ENCODE data around the gene PLEKHM2. TPM values are rescaled to one million over a fixed set of nuclear protein-coding genes. Genes with fewer than 3 reads are reported as not detected.

Gene PLEKHM2
- total and polyA plus RNA-seq, 2 of the 8 experiments (the other 6 are each of a cell fraction or from before 2014, with no cell fraction given), result 38.3 to 47.6 TPM

- Histone ChIP-seq H3K36me3 (ENCODE audit: control insufficient read depth in 2 of 4, insufficient read depth in 4 of 4, low read length in 3 of 4) (no peaks in the 10 kb centered on the region), H3K9me3 (ENCODE audit: insufficient read depth in 2 of 2, low read depth in 1 of 2, low read length in 1 of 2) (no peaks in the 10 kb centered on the region), H3K27me3 (replicated peaks in 1 of 4; ENCODE audit: control insufficient read depth in 3 of 4, extremely low read depth in 1 of 4, insufficient read depth in 3 of 4, low read length in 3 of 4) (no peaks in the 10 kb centered on the region), H3K4ac (replicated peaks; ENCODE audit: insufficient read length, low read depth, low read length) (no peak overlapping the region), H4K91ac (replicated peaks; ENCODE audit: insufficient read length, low read length) (no peak overlapping the region), H3K9ac (replicated peaks in 1 of 4; ENCODE audit: extremely low read depth in 1 of 4, low read depth in 3 of 4, low read length in 3 of 4) (no peak overlapping the region), H3K18ac (ENCODE audit: extremely low read depth, low read length) (no peak overlapping the region), H3K23ac (ENCODE audit: insufficient read length) (no peak overlapping the region), H3K23me2 (ENCODE audit: low read depth, low read length) (no peaks in the 10 kb centered on the region), H3K4me2 (ENCODE audit: insufficient read depth in 1 of 2, low read depth in 2 of 2, low read length in 2 of 2) (no peak overlapping the region), H3K27ac (ENCODE audit: low read depth, low read length) (no peak overlapping the region), H3K4me3 (ENCODE audit: extremely low read depth in 1 of 4, insufficient read depth in 2 of 4, low read depth in 3 of 4, low read length in 4 of 4) (no peak overlapping the region), H2AFZ (ENCODE audit: low read length) (no peak overlapping the region), H3K79me1 (ENCODE audit: low read depth, low read length) (no peaks in the 10 kb centered on the region; the same call in 1 of the 2 replicates), H2BK5ac (ENCODE audit: low read depth, low read length) (no peak overlapping the region), H4K5ac (ENCODE audit: insufficient read length, low read depth, low read length) (no peak overlapping the region), H3K79me2 (ENCODE audit: control insufficient read depth in 1 of 2, insufficient read depth in 2 of 2, low read length in 2 of 2) (peaks cover 3 to 31% of the 10 kb centered on the region in 2 experiments; a peak in 2 of 4 replicates), H2BK15ac (ENCODE audit: low read length) (no peak overlapping the region), H3K4me1 (replicated peaks in 1 of 4; ENCODE audit: control insufficient read depth in 3 of 4, insufficient read depth in 4 of 4, low read length in 3 of 4) (no peaks in the 10 kb centered on the region), H4K20me1 (replicated peaks in 1 of 2; ENCODE audit: control insufficient read depth in 1 of 2, insufficient read depth in 2 of 2, low read length in 2 of 2) (peaks cover 0 to 4% of the 10 kb centered on the region in 2 experiments), H3K14ac (ENCODE audit: insufficient read length) (no peak overlapping the region), H2BK12ac (ENCODE audit: low read depth, low read length) (no peak overlapping the region), H2BK120ac (replicated peaks; ENCODE audit: low read depth, low read length) (no peak overlapping the region), H2AK5ac (ENCODE audit: low read depth, low read length) (no peak overlapping the region), H2BK20ac (ENCODE audit: low read length) (no peak overlapping the region), H4K8ac (ENCODE audit: extremely low read depth, insufficient read depth, low read length) (no peak overlapping the region), H3K56ac (replicated peaks; ENCODE audit: insufficient read length, low read depth, low read length) (no peak overlapping the region)
- FAIRE-seq (no peak), DNase-seq (ENCODE audit: low read depth in 1 of 2, low spot score in 2 of 2) (no peak)
- 82% methylated on average over 5 of the region's 5 CpGs; no CpG with 5 or more reads in 1 of the 2 experiments for WGBS, 2 experiments (ENCODE audit: extremely low coverage in 1 of 2, insufficient coverage in 1 of 2, insufficient read length in 1 of 2, insufficient replicate concordance in 2 of 2, low coverage in 1 of 2, low lambda C conversion rate in 2 of 2, missing lambda C conversion rate in 1 of 2)
- POLR2A ChIA-PET (ENCODE audit: partially characterized antibody), result no interaction called here
- CTCF ChIA-PET (ENCODE audit: partially characterized antibody), result interaction anchor here (1.5 kb wide), 1 partner anchor 13 kb away, joined by 3 read pairs; no protein-coding TSS in a partner anchor
- no peak for TF ChIP-seq FOSL1 (IDR thresholded peaks at IDR 0.05; ENCODE audit: insufficient read depth, low read depth, low read length)
- no peak for TF ChIP-seq CREB1 (IDR thresholded peaks at IDR 0.05)
Observed at GRCh38 chr1:15692121-15692682, 8.1 kb downstream of the PLEKHM2 start.

Data from H1 (cell line).